ENCODE data around the gene LY6G5B. TPM values are rescaled to one million over a fixed set of nuclear protein-coding genes. Genes with fewer than 3 reads are reported as not detected.

LY6G5B gene
- total RNA-seq, 4 donors from 2014 or later = 2.9 to 4.0 (median 3.2) TPM

DNA sequence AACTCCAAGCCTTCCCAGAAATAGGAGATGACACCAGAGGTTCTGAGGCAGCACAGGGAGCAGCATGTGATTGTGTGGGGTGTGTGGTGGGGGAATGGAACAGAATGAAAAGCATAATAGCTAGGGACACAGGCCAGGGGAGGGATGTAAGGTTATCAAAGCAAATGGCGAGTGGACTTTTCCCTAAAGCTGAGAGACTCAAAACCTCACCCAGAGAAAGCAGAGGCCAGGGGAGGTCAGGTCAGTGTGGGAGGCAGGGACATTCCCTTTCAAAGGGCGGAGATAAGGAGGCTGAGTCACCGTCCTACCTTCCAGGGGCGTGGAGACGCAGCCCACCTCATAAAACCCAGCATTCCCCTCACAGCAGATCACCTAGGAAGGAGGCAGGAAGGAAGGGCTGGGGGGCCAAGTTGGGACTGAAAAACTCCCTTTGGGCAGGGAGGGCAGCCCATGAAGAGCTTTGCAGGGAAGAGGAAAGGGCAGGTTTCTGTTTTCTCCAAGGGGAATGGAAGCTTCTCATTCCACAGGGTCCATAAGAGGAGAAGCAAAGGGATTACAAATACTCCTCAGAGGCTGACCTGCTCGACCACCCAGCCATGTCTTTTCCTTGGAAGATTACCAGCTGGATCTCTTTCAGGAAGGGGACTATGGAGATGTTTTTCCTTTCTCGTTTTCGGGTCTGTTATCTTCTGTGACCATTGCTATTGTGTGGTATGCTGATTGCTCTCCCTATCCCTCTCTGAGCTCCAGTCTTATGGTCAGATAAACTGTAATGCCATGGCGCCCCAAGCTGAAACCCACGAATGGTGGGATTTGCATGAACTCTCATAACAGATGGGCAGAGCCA is 20.7 kb downstream of the LY6G5B start:
- intact Hi-C loops (cut with DNase I) = no loop called here
- WGBS = 68% methylated on average over 8 of the region's 10 CpGs
- no peaks in the 10 kb centered on the region for H3K4me1 ChIP-seq
- H3K36me3 ChIP-seq = peaks cover 63 to 100% (median 98%) of the 10 kb centered on the region in 4 donors
- no peak for TF ChIP-seq POLR2AphosphoS5 (IDR thresholded peaks at IDR 0.05)
- no peak for TF ChIP-seq POLR2A (IDR thresholded peaks at IDR 0.05; ENCODE audit: low read depth)
- H3K27ac ChIP-seq (replicated peaks in 1 of 4) = no peak overlapping the region
- no peaks in the 10 kb centered on the region for H3K27me3 ChIP-seq
- no peak for DNase-seq (ENCODE audit: extremely low spot score)
- H3K9me3 ChIP-seq = no peaks in the 10 kb centered on the region
- no peak overlapping the region for H3K4me3 ChIP-seq

- no peak for DNase-seq (ENCODE audit: extremely low spot score)
- H3K4me3 ChIP-seq = no peak overlapping the region
- WGBS = 80% methylated on average over 6 of the region's 6 CpGs
- TF ChIP-seq, protein P1, sequence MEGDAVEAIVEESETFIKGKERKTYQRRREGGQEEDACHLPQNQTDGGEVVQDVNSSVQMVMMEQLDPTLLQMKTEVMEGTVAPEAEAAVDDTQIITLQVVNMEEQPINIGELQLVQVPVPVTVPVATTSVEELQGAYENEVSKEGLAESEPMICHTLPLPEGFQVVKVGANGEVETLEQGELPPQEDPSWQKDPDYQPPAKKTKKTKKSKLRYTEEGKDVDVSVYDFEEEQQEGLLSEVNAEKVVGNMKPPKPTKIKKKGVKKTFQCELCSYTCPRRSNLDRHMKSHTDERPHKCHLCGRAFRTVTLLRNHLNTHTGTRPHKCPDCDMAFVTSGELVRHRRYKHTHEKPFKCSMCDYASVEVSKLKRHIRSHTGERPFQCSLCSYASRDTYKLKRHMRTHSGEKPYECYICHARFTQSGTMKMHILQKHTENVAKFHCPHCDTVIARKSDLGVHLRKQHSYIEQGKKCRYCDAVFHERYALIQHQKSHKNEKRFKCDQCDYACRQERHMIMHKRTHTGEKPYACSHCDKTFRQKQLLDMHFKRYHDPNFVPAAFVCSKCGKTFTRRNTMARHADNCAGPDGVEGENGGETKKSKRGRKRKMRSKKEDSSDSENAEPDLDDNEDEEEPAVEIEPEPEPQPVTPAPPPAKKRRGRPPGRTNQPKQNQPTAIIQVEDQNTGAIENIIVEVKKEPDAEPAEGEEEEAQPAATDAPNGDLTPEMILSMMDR (IDR thresholded peaks at IDR 0.05) = no peak
- TF ChIP-seq POLR2A (IDR thresholded peaks at IDR 0.05; ENCODE audit: low read depth) (no peak), POLR2AphosphoS5 (IDR thresholded peaks at IDR 0.05) (no peak), EP300 (IDR thresholded peaks at IDR 0.05) (no peak)
- H3K36me3 ChIP-seq = peaks cover 68 to 100% (median 99%) of the 10 kb centered on the region in 4 donors
- no peak overlapping the region for H3K27ac ChIP-seq (replicated peaks in 1 of 4)
- H3K27me3 ChIP-seq = no peaks in the 10 kb centered on the region
- H3K4me1 ChIP-seq = no peaks in the 10 kb centered on the region
- H3K9me3 ChIP-seq = no peaks in the 10 kb centered on the region
- intact Hi-C loops (cut with DNase I) = no loop called here
Measured at GRCh38 chr6:31691078-31691463, 21.3 kb downstream of the LY6G5B start.

- 89% methylated on average over 11 of the region's 12 CpGs for whole genome bisulfite sequencing
- H3K27ac ChIP-seq (replicated peaks in 1 of 4) = no peak overlapping the region
- intact Hi-C loops (cut with DNase I) = no loop called here
- no peak for TF ChIP-seq POLR2AphosphoS5 (IDR thresholded peaks at IDR 0.05)
- TF ChIP-seq, protein P1 (IDR thresholded peaks at IDR 0.05) = no peak
- no peaks in the 10 kb centered on the region for H3K27me3 ChIP-seq
- H3K36me3 ChIP-seq = peaks cover 68 to 100% (median 99%) of the 10 kb centered on the region in 4 donors
- DNase-seq (ENCODE audit: extremely low spot score) = no peak
- H3K4me1 ChIP-seq = no peaks in the 10 kb centered on the region
- no peaks in the 10 kb centered on the region for H3K9me3 ChIP-seq
- H3K4me3 ChIP-seq = no peak overlapping the region
Measured at GRCh38 chr6:31691564-31692108, 21.9 kb downstream of the LY6G5B start.

DNA sequence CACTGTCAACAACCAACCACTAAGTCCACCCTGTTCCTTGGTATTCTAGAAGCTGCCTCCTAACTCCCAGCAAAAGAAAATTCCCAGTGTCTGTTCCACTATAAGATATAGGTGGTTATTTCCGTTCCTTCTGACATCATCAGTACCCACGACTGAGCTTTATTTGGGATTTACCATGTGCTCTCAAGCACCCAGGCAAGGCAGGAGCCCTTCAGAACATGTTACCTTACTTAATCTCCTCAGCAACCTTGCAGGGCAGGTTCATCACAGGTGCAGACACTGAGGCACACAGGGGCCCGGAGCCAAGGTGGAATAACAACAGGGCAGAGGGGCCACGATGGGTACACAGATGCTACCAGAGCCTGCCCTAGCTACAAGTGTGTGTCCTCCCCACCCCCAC is 22.6 kb downstream of the LY6G5B start:
- intact Hi-C loops (cut with DNase I) = no loop called here
- no peak for DNase-seq (ENCODE audit: extremely low spot score)
- Histone ChIP-seq H3K27me3 (no peaks in the 10 kb centered on the region), H3K27ac (replicated peaks in 1 of 4) (no peak overlapping the region), H3K36me3 (peaks cover 66 to 100% (median 97%) of the 10 kb centered on the region in 4 donors), H3K9me3 (no peaks in the 10 kb centered on the region), H3K4me1 (peaks cover 0 to 4% (median 0%) of the 10 kb centered on the region in 4 donors), H3K4me3 (no peak overlapping the region)
- 83% methylated on average over 4 of the region's 4 CpGs for WGBS
- TF ChIP-seq, protein P1 (IDR thresholded peaks at IDR 0.05) = no peak
- TF ChIP-seq EP300 (IDR thresholded peaks at IDR 0.05) (no peak), POLR2A (IDR thresholded peaks at IDR 0.05; ENCODE audit: low read depth) (no peak), POLR2AphosphoS5 (IDR thresholded peaks at IDR 0.05) (no peak)

DNA sequence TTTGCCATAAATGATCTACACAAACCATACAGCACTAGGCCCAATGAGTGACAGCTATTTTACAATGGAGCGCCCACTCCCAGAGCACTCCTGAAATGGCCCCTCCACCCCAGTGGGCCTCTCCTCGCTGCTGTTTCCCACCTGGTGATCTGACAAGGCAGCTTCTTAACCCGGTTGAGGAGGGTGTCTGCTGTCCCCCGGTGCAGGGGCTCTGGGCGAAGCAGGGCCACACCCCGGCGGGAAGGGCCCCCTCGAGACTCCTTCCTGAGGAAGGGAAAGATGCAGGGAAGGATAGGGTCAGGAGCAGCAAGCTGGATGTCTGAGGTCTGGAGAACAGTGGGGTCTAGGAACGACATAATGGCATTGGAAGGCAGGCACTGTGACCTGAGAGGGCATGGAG is 23.1 kb downstream of the LY6G5B start:
- 83% methylated on average over 9 of the region's 9 CpGs for WGBS
- no peaks in the 10 kb centered on the region for H3K9me3 ChIP-seq
- no peak for TF ChIP-seq POLR2A (IDR thresholded peaks at IDR 0.05; ENCODE audit: low read depth)
- TF ChIP-seq, protein P1 (IDR thresholded peaks at IDR 0.05) = no peak
- no peak for TF ChIP-seq POLR2AphosphoS5 (IDR thresholded peaks at IDR 0.05)
- TF ChIP-seq EP300 (IDR thresholded peaks at IDR 0.05) = no peak
- no peak overlapping the region for H3K4me3 ChIP-seq
- H3K27ac ChIP-seq (replicated peaks in 1 of 4) = no peak overlapping the region
- DNase-seq (ENCODE audit: extremely low spot score) = no peak
- peaks cover 0 to 8% (median 0%) of the 10 kb centered on the region in 4 donors for H3K4me1 ChIP-seq
- H3K27me3 ChIP-seq = no peaks in the 10 kb centered on the region
- peaks cover 61 to 100% (median 95%) of the 10 kb centered on the region in 4 donors for H3K36me3 ChIP-seq
- intact Hi-C loops (cut with DNase I) = no loop called here
